ENCODE data around the gene PTGDS.

The PTGDS gene

DNA sequence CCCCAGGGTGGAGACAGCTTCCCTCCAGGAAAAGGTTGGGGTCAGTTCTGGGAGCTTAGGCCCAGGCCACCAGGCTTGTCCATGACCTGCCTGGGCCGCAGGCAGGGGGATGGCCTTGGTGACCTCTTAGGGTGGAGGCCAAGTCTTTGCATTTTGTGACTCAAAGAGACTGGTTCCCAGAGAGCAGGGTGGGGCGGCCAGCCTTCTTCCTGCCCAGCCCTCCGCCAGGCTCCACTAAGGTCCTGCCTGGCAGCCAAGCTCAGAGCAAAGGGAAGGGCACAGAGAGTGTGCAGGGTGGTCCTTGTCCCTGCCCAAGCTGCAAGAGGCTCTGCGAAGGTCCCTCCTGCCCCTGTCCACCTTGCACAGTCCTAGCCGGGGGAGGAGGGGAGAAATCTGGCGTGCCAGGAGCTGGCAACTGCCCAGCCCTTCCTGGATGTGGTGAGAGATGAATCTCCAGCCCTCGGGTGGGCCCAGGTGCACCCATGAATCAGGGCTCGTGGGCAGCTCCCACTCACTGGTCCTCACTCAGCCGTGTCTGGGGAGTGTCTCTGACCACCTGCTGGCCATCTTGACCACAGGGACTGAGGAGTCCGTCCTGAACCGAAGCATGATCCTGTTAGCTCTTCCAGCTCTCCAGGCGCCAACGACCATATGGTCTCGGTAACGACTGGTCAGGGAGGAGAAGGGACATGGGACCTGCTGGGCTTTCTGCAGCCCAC lies 2.3 kb upstream of the PTGDS start:
- no peak for DNase-seq

GRCh38 chr9:136975644-136976043 lies 1.7 kb upstream of the PTGDS start:
- DNase-seq: peak; percentile 74

- DNase-seq: peak; percentile 67
These were observed 357 bp downstream of the PTGDS start for GRCh38 chr9:136977649-136978072.

- peak; percentile 89 for DNase-seq
These were observed 965 bp downstream of the PTGDS start for GRCh38 chr9:136978073-136978864.

GRCh38 chr9:136978865-136979544 lies 1.7 kb downstream of the PTGDS start:
- no peak for DNase-seq

DNA sequence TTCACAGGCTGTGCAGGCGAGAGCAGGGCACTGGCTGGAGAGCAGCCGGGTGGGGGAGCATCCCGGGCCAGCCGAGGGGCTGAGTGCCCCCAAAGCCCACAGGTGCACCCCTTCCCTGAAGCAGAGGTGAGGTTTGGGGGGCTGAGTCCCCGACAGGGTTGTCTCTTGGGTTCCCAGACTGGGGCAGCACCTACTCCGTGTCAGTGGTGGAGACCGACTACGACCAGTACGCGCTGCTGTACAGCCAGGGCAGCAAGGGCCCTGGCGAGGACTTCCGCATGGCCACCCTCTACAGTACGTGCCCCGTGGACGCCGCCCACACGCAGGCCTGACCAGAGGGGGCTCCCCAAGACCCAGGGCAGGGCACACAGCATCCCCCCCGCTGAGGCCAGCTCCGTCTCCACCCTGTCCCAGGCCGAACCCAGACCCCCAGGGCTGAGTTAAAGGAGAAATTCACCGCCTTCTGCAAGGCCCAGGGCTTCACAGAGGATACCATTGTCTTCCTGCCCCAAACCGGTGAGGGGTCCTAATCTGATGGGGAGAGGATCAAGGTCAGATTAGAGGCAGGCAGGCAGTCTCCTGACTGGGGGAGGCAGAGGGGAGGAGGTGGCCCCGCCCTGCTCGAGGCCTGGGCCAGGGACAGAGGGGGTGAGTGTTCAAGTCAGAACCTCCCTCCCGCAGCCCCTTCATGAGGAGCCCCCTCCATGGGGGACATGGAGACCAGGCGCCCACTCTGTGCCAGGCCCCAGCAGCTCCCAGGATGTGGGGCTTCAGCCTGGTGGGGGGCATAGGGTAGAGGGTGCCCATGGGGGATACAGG lies 2.7 kb downstream of the PTGDS start:
- DNase-seq: no peak

DNA sequence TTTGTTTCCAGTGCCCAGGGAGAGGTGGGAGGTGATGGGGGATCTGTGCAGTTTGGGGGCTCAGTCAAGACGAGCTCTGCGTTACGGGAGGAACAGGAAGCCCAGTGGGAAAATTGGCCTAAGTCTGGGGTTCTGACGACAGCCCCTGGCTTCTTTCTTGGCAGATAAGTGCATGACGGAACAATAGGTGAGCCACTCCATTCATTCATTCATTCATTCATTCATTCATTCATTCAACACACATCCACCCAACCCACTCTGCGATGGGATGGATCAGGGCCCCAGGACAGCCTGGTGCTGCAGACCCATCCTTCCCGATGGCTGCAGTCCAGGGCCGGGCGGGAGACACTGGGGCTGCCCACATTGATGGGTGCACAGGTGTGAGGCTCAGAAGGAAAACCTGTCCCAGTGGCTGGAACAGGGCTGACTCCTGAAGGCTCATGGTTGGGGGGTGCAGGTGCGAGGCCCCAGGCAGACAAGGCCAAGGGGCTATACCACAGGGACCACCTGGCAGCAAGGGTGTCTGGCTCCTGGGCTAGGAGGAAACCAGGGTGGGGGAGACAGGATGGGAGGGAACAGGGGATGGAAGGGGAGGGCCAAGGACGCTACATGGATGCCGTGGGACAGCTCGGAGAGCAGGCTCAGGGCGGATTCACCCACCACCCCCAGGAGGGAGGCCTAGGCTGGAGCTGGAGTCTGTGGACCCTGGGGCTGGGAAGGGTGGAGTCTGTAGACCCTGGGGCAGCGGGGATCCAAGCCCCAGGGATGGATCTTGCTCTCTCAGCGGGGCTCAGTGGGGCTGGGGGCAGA lies 3.6 kb downstream of the PTGDS start:
- DNase-seq: no peak

DNA sequence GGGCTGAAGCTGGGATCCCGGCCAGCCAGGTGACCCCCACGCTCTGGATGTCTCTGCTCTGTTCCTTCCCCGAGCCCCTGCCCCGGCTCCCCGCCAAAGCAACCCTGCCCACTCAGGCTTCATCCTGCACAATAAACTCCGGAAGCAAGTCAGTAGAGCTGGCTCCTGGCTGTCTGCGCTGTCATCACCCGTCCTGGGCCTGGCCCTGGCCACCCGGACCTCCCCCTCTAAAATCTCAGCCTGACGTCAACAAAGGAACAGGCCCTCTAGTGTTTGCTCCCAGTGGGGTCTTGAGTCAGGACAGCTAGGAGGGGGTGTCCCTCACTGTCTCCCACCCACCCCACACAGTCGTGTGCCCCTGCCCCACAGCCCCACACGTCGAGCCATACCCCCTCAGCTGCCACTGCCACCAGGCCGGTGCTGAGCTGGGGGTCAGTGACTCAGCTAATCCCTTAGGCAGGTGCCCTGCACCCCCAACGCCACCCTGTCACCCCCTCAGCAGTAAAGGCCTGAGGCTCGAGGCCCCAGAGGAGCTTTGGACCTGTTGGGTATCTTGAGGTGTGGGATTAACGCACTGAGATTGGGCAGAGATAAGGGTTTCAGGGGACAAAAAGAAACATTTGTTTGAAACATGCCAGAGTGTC lies 4.4 kb downstream of the PTGDS start:
- peak; percentile 69 for DNase-seq

GRCh38 chr9:136982232-136983051 lies 5.1 kb downstream of the PTGDS start, which contains the start of gene LCNL1:
Gene LCNL1 (plus strand): TSS chr9:136982993. CDS start chr9:136983587, 594 bp downstream.
- peak; percentile 64 for DNase-seq

DNA sequence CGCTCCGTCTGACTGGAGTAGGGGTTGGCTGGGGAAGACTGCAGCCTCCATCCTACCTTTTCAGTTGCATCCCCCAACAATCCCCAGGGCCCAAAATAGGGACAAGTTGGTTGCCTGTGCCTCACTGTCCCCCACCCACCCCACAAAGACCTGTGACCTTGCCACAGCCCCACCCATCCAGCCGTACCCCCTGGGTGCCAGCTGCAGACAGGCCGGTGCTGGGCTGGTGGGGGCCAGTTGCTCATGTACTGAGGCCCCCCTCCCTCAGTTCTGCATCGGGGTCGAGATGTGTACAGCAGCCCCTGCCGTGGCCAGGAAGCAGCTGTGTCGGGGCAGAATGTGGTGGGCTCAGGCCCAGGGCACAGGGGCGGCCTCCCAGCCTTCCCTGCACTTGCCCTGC lies 5.9 kb downstream of the PTGDS start:
- no peak for DNase-seq

DNA sequence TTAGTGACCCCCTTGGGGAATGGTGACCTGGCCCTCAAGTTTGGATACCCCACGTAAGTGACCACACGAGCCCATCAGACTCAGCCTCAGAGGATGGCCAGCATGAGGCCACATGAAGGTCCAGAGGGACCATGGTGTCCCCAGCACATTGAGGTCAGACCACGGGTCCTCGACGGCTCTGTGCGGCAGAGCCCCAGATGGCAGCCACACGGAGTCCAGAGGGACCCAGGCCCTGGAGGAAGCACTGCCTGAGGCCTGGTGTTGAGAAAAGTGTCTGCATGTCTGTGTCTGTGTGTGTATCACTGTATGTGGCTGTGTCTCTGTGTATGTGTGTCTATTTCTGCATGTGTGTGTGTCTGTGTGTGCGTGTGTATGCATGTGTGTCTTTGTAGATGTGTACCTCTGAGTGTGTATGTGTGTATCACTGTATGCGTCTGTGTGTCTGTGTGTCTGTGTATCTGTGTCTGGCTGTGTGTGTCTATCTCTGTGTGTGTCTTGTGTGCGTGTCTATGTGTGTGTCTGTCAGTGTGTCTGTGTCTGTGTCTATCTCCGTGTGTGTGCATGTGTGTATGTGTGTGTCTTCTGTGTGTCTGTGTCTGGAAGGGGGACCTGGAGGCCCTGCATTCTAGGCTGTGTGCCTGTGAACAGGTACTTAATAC lies 6.5 kb downstream of the PTGDS start:
- no peak for DNase-seq

DNA sequence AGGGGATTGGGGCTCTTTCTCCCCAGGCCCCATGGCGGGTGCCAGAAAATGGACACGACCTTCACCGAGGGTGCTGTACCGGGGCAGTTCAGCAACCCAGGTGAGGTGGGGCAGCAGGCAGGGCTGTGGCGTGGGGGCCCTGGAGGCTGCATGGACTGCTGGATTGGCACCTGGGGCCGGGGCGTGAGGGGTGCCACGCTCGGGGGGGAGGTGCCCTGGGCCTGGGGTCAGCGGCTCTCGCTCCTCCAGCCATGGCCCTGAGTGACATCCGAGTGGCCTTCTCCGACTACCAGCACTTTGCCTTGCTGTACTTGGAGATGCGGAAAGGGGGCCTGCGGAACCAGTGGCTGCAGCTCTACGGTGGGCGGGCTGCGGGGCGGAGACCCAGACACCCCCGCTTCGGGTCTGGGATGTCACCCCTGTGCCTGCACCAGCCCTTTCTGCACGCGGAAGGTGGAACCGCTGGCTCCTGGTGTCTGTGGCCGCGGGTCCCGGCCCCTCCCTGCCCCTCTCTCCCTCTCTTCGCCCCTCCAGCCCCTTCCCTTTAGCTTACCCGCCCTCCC lies 7.2 kb downstream of the PTGDS start:
- no peak for DNase-seq

DNA sequence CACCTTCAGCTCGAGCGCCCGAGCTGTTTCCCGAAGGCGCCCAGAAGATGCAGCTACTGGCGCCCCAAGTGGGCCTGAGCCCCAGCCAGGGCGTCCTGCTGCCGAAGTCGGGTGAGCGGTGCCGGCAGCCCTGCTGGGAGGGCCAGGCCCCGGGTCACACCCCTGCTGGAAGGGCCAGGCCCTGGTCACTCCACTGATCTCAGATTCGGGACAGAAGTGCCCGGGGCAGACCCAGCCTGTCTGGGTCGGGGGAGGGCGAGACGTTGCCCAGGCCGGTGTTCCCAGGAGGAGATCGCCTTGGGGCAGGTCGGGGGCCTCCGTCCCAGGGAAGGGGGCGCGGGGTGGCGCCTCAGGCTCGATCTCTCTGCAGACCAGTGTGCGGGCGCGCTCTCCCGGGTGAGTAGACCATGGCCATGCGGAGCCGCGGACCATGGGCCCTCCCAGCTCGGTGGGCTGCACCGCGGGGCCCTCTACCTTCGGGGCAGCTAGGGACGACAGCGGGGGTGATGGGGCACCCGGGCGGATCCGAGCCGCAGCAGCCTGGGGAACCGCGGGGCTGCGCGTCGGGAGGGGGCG lies 7.8 kb downstream of the PTGDS start:
- no peak for DNase-seq

DNA sequence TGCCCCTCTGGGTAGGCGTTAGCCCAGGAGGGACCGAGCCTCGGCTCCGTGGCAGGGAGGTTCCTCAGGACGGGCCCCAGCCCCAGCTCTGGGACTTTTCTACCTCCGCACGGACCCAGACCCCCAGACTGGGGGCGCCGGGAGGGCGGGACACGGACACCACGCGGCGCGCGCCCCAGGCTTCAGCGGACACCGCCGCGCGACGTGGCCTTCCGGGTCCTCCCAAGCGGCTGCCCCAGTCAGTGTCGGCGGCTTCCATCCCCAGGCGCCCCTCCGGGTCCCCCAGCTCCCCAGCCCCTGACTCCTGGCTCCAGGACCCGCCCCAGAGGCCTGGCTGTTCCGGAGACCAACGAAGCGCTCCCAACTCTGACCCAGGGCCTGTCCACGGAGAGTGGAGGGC lies 8.5 kb downstream of the PTGDS start:
- DNase-seq: no peak

DNA sequence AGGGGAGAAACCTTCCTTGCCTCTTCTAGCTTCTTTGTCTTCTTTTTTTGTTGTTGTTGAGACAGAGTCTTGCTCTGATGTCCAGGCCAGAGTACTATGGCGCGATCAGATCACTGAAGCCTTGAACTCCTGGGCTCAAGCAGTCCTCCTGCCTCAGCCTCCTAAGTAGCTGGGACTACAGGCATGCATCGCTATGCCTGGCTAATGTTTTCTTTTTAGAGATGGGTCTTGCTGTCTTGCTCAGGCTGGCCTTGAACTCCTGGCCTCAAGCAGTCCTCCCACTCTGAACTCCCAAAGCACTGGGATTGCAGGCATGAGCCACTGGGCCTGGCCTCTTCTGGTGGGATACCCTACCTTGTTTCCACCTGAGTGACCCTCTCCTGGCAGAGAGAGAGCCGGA lies 11.6 kb downstream of the PTGDS start:
- DNase-seq: no peak

DNA sequence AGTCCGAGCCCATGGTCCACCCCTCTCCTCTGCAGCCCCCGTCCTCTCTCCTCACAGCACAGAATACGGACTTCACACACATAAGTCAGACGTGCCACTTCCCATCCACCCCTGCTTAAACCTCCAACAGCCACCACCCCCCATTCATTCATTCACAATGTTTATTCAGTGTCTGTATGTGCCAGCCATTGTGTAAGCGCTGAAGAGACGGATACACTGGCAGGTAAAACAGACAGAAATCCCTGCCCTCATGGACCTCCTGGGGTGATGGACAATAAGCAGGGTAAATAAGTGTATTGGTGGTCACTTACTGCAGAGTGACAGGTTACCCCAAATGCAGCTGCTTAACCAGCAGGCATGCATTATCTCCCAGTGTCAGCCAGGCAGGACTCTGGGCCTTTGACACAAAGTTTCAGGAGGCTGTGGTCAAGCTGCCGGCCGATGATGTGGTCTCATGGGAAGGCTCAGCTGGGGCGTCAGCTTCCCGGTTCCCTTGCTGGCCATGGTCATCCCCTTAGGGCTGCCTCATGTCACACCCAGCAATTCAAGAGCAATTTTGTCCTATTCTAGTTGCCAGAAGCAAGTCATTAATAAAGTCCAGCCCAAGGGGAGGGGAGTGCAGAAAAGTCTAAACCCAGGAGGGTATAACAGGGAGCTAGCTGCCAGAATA lies 13.1 kb downstream of the PTGDS start:
- no peak for DNase-seq

GRCh38 chr9:136991993-136992818 lies 14.9 kb downstream of the PTGDS start, which contains the start of gene PAXX:
Gene PAXX (plus strand): TSS chr9:136992422. CDS start chr9:136992444, 22 bp downstream.
- DNase-seq: peak; percentile 90
